BLaER1 treated with 17β-estradiol and CSF1 and Interleukin-3, amounts not matched to agents 10 nM and 100 nM (cell line): Measurements from ENCODE around the gene KIR3DL2.
"Not testable (repeated sequence)": the region's sequence is repeated elsewhere in the genome, so short reads cannot be mapped to it uniquely, and the experiment has no call there.

Experiments used
- H3K27ac ChIP-seq, 11 experiments: shearing (Covaris generic); formaldehyde crosslinking; 2 replicates each; pipeline ENCODE4 v1.8.1; 2022
- H3K27me3 ChIP-seq, 11 experiments: shearing (Covaris generic); formaldehyde crosslinking; 2 replicates each; pipeline ENCODE4 v1.8.1; 2022
- H3K36me3 ChIP-seq, 11 experiments: shearing (Covaris generic); formaldehyde crosslinking; 2 replicates each; pipeline ENCODE4 v1.8.1; 2022
- H3K4me1 ChIP-seq, 10 experiments: shearing (Covaris generic); formaldehyde crosslinking; 2 replicates each; pipeline ENCODE4 v1.8.1; 2022
- H3K4me2 ChIP-seq, 11 experiments: shearing (Covaris generic); formaldehyde crosslinking; 2 replicates each; pipeline ENCODE4 v1.8.1; 2022
- H3K4me3 ChIP-seq, 10 experiments: shearing (Covaris generic); formaldehyde crosslinking; 2 replicates each; pipeline ENCODE4 v1.8.1; 2022
- H3K9ac ChIP-seq, 11 experiments: shearing (Covaris generic); formaldehyde crosslinking; 2 replicates each; pipeline ENCODE4 v1.8.1; 2022
- H3K9me3 ChIP-seq, 11 experiments: shearing (Covaris generic); formaldehyde crosslinking; replicated peaks in 1 of 11; 2 replicates each; pipeline ENCODE4 v1.8.1; 2022
- H4K20me1 ChIP-seq, 11 experiments: shearing (Covaris generic); formaldehyde crosslinking; 2 replicates each; pipeline ENCODE4 v1.8.1; 2022
- Cebpa-rat ChIP-seq, 11 experiments: shearing (Covaris generic); IDR thresholded peaks; 2 replicates each; pipeline ENCODE4 v1.8.1; 2022

KIR3DL2 gene

GRCh38 chr19:54889566-54889965 lies 39.3 kb downstream of the KIR3DL2 start:
- Histone ChIP-seq H3K4me3 (no peak overlapping the region), H4K20me1 (no peaks in the 10 kb centered on the region), H3K9me3 (no peaks in the 10 kb centered on the region), H3K4me1 (peaks cover 0 to 5% (median 0%) of the 10 kb centered on the region in 10 experiments; a peak in 2 of 20 replicates), H3K4me2 (no peak overlapping the region), H3K27ac (no peak overlapping the region), H3K36me3 (no peaks in the 10 kb centered on the region), H3K9ac (no peak overlapping the region), H3K27me3 (no peaks in the 10 kb centered on the region)
- no peak for TF ChIP-seq Cebpa-rat (IDR thresholded peaks at IDR 0.05)

GRCh38 chr19:54893406-54893805 lies 43.2 kb downstream of the KIR3DL2 start:
- Histone ChIP-seq H4K20me1 (no peaks in the 10 kb centered on the region), H3K9me3 (no peaks in the 10 kb centered on the region), H3K4me2 (no peak overlapping the region), H3K27ac (no peak overlapping the region), H3K27me3 (no peaks in the 10 kb centered on the region), H3K9ac (no peak overlapping the region), H3K4me1 (no peaks in the 10 kb centered on the region), H3K36me3 (no peaks in the 10 kb centered on the region), H3K4me3 (no peak overlapping the region)
- no peak for TF ChIP-seq Cebpa-rat (IDR thresholded peaks at IDR 0.05)

GRCh38 chr19:54894106-54894505 lies 43.9 kb downstream of the KIR3DL2 start:
- H4K20me1 ChIP-seq, H3K27ac ChIP-seq, H3K9ac ChIP-seq, H3K4me2 ChIP-seq, H3K4me3 ChIP-seq, H3K27me3 ChIP-seq, H3K9me3 ChIP-seq, H3K36me3 ChIP-seq, H3K4me1 ChIP-seq: not testable (repeated sequence)

GRCh38 chr19:54896036-54896435 lies 45.8 kb downstream of the KIR3DL2 start:
- Histone ChIP-seq H3K4me3 (no peak overlapping the region), H3K4me1 (peaks cover 0 to 8% (median 0%) of the 10 kb centered on the region in 10 experiments; a peak in 3 of 20 replicates), H4K20me1 (no peaks in the 10 kb centered on the region), H3K27ac (no peak overlapping the region), H3K36me3 (no peaks in the 10 kb centered on the region), H3K27me3 (no peaks in the 10 kb centered on the region), H3K9ac (no peak overlapping the region), H3K4me2 (no peak overlapping the region), H3K9me3 (no peaks in the 10 kb centered on the region)
- no peak for TF ChIP-seq Cebpa-rat (IDR thresholded peaks at IDR 0.05)

GRCh38 chr19:54898685-54899084 lies 48.4 kb downstream of the KIR3DL2 start:
- H3K9me3 ChIP-seq, H3K4me2 ChIP-seq, H3K27me3 ChIP-seq, H3K4me3 ChIP-seq, H3K36me3 ChIP-seq, H4K20me1 ChIP-seq, H3K9ac ChIP-seq, H3K27ac ChIP-seq: not testable (repeated sequence)
- H3K4me1 ChIP-seq, result peaks cover 0 to 25% (median 0%) of the 10 kb centered on the region in 10 experiments; a peak in 5 of 20 replicates

- H3K4me2 ChIP-seq, H3K27ac ChIP-seq, H3K4me3 ChIP-seq, H3K9ac ChIP-seq, H3K9me3 ChIP-seq, H3K27me3 ChIP-seq, H3K36me3 ChIP-seq, H4K20me1 ChIP-seq: not testable (repeated sequence)
- H3K4me1 ChIP-seq, result peaks cover 0 to 27% (median 1%) of the 10 kb centered on the region in 10 experiments; a peak in 13 of 20 replicates
Measured at GRCh38 chr19:54899646-54900045, 49.4 kb downstream of the KIR3DL2 start.

GRCh38 chr19:54901153-54901552 lies 50.9 kb downstream of the KIR3DL2 start:
- peak overlapping the region in 4 of 11 experiments; percentile 16 to 42 (median 36); a peak in 6 of 22 replicates for H3K4me2 ChIP-seq

GRCh38 chr19:54902061-54902460 lies 51.8 kb downstream of the KIR3DL2 start:
- Histone ChIP-seq H3K27ac (peak overlapping the region in 1 of 11 experiments; percentile 22; a peak in 2 of 22 replicates), H3K36me3 (no peaks in the 10 kb centered on the region), H3K4me3 (no peak overlapping the region), H3K9ac (no peak overlapping the region), H3K27me3 (no peaks in the 10 kb centered on the region), H4K20me1 (no peaks in the 10 kb centered on the region), H3K9me3 (no peaks in the 10 kb centered on the region), H3K4me1 (peaks cover 22 to 51% (median 25%) of the 10 kb centered on the region in 10 experiments), H3K4me2 (peak overlapping the region in 2 of 11 experiments; percentile 32 to 41; a peak in 3 of 22 replicates)
- no peak for TF ChIP-seq Cebpa-rat (IDR thresholded peaks at IDR 0.05)

More at GRCh38 chr19:54901153-54901552, 50.9 kb downstream of the KIR3DL2 start:
- Histone ChIP-seq H3K4me1 (peaks cover 13 to 42% (median 16%) of the 10 kb centered on the region in 10 experiments), H3K27ac (peak overlapping the region in 2 of 11 experiments; percentile 22 to 56; a peak in 3 of 22 replicates)
- H3K36me3 ChIP-seq, H3K9me3 ChIP-seq, H3K9ac ChIP-seq, H3K27me3 ChIP-seq, H3K4me3 ChIP-seq, H4K20me1 ChIP-seq: not testable (repeated sequence)
- peak in 6 of 11 experiments; percentile 7 to 71 (median 43); a peak in 6 of 22 replicates for TF ChIP-seq Cebpa-rat (IDR thresholded peaks at IDR 0.05)

- Histone ChIP-seq H3K27ac (no peak overlapping the region), H3K27me3 (no peaks in the 10 kb centered on the region), H3K4me3 (no peak overlapping the region), H3K9me3 (peaks cover 0 to under 1% (median 0%) of the 10 kb centered on the region in 11 experiments; a peak in 2 of 22 replicates), H3K36me3 (no peaks in the 10 kb centered on the region), H4K20me1 (no peaks in the 10 kb centered on the region), H3K4me2 (no peak overlapping the region), H3K4me1 (peaks cover 22 to 53% (median 25%) of the 10 kb centered on the region in 10 experiments), H3K9ac (no peak overlapping the region)
- no peak for TF ChIP-seq Cebpa-rat (IDR thresholded peaks at IDR 0.05)
Measured at GRCh38 chr19:54903303-54903702, 53.1 kb downstream of the KIR3DL2 start.

- H3K4me3 ChIP-seq, H3K27me3 ChIP-seq: not testable (repeated sequence)
Measured at GRCh38 chr19:54904261-54904660, 54.0 kb downstream of the KIR3DL2 start.

More at GRCh38 chr19:54904261-54904660, 54.0 kb downstream of the KIR3DL2 start:
- not testable (repeated sequence) for H3K27ac ChIP-seq, H3K9ac ChIP-seq, H4K20me1 ChIP-seq, H3K36me3 ChIP-seq
- peaks cover 0 to 10% (median 9%) of the 10 kb centered on the region in 11 experiments; a peak in 14 of 22 replicates for H3K9me3 ChIP-seq
- H3K4me2 ChIP-seq, result peak overlapping the region in 1 of 11 experiments; percentile 89; a peak in 2 of 22 replicates
- peaks cover 22 to 53% (median 25%) of the 10 kb centered on the region in 10 experiments for H3K4me1 ChIP-seq
